Suprapubic skin (tissue), 4 donors: ENCODE measurements around the gene GREB1L.

Experiments used
- CTCF ChIP-seq, 2 donors: fragments of 200-600 bp in 1 of 2; fragments of 450-650 bp in 1 of 2; sonication (generic) in 1 of 2; IDR thresholded peaks; one replicate each; pipeline ENCODE4 v1.5.1; 2016 to 2019; ENCODE audit warnings: antibody characterized with exemption in 2 of 2, mild to moderate bottlenecking in 1 of 2, moderate library complexity in 1 of 2
- POLR2A ChIP-seq, 2 donors: fragments of 450-650 bp; IDR thresholded peaks; one replicate each; pipeline ENCODE4 v1.6.1; 2017; ENCODE audit warnings: antibody characterized with exemption in 2 of 2, mild to moderate bottlenecking in 2 of 2, moderate library complexity in 2 of 2
- POLR2AphosphoS5 ChIP-seq, 3 donors: sonication (generic); formaldehyde crosslinking; IDR thresholded peaks; one replicate each; pipeline ENCODE4 v1.6.1; 2017; ENCODE audit warnings: antibody characterized with exemption in 3 of 3

- TF ChIP-seq POLR2AphosphoS5 (IDR thresholded peaks at IDR 0.05) (no peak), POLR2A (IDR thresholded peaks at IDR 0.05) (no peak), CTCF (IDR thresholded peaks at IDR 0.05) (no peak)
Observed at GRCh38 chr18:21342372-21342771, 100.3 kb downstream of the GREB1L start.
